ENCODE measurements around the gene CKAP2L. TPM values are rescaled to one million over a fixed set of nuclear protein-coding genes. Genes with fewer than 3 reads are reported as not detected.

The CKAP2L gene
- total and polyA plus RNA-seq, 10 of the 15 experiments (the other 5 are each of a cell fraction or from before 2014, with no cell fraction given), result 10.5 to 37.4 (median 20.2) TPM

GRCh38 chr2:112784199-112785189 is 20.1 kb upstream of the CKAP2L start, which contains the start of gene IL1A (continued):
- TF ChIP-seq POLR2AphosphoS5 (IDR thresholded peaks at IDR 0.05; ENCODE audit: low read length) (peak; percentile 66), TAF1 (IDR thresholded peaks at IDR 0.05; ENCODE audit: borderline replicate concordance, low read depth, low read length) (0 out of 2 replicates have a peak, but pooled peaks have one; percentile 43), BCL11A (IDR thresholded peaks at IDR 0.05; ENCODE audit: low read depth, low read length) (no peak)

GRCh38 chr2:112783187-112783714 is 18.8 kb upstream of the CKAP2L start:
- intact Hi-C loops (cut with micrococcal nuclease; ENCODE audit: unreplicated experiment), result loop anchor here (2.0 kb wide), 2 partner anchors 22 to 32 kb away; no protein-coding TSS in a partner anchor
- H3K9ac ChIP-seq (ENCODE audit: control insufficient read depth, insufficient read depth, low read length), result no peak overlapping the region
- no peak for FAIRE-seq
- TF ChIP-seq SMARCA5 (IDR thresholded peaks at IDR 0.05) (no peak), STAT3 (IDR thresholded peaks at IDR 0.05; ENCODE audit: low read depth, low read length) (no peak), YY1 (IDR thresholded peaks at IDR 0.05; ENCODE audit: low read depth, low read length) (peak; percentile 55), ZNF592 (IDR thresholded peaks at IDR 0.05) (peak; percentile 96), HDGF (IDR thresholded peaks at IDR 0.05) (no peak), FOXK2 (IDR thresholded peaks at IDR 0.05) (no peak), NRF1 (conservative IDR thresholded peaks at IDR 0.05; ENCODE audit: low read depth, low read length) (no peak), RCOR1 (conservative IDR thresholded peaks at IDR 0.05; ENCODE audit: low read depth, low read length) (no peak), SREBF2 (IDR thresholded peaks at IDR 0.05; ENCODE audit: low read length) (no peak)
- TF ChIP-seq, protein P1, sequence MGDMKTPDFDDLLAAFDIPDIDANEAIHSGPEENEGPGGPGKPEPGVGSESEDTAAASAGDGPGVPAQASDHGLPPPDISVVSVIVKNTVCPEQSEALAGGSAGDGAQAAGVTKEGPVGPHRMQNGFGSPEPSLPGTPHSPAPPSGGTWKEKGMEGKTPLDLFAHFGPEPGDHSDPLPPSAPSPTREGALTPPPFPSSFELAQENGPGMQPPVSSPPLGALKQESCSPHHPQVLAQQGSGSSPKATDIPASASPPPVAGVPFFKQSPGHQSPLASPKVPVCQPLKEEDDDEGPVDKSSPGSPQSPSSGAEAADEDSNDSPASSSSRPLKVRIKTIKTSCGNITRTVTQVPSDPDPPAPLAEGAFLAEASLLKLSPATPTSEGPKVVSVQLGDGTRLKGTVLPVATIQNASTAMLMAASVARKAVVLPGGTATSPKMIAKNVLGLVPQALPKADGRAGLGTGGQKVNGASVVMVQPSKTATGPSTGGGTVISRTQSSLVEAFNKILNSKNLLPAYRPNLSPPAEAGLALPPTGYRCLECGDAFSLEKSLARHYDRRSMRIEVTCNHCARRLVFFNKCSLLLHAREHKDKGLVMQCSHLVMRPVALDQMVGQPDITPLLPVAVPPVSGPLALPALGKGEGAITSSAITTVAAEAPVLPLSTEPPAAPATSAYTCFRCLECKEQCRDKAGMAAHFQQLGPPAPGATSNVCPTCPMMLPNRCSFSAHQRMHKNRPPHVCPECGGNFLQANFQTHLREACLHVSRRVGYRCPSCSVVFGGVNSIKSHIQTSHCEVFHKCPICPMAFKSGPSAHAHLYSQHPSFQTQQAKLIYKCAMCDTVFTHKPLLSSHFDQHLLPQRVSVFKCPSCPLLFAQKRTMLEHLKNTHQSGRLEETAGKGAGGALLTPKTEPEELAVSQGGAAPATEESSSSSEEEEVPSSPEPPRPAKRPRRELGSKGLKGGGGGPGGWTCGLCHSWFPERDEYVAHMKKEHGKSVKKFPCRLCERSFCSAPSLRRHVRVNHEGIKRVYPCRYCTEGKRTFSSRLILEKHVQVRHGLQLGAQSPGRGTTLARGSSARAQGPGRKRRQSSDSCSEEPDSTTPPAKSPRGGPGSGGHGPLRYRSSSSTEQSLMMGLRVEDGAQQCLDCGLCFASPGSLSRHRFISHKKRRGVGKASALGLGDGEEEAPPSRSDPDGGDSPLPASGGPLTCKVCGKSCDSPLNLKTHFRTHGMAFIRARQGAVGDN (IDR thresholded peaks at IDR 0.05), result 0 out of 2 replicates have a peak, but pooled peaks have one; percentile 37

More at GRCh38 chr2:112783187-112783714, 18.8 kb upstream of the CKAP2L start:
- ChIA-PET CTCF (interaction anchor here (1.0 to 4.8 kb wide), 11 partner anchors 10 to 158 kb away, joined by 3 to 17 read pairs (median 5); no protein-coding TSS in a partner anchor), RAD21 (ENCODE audit: unreplicated experiment) (interaction anchor here (0.6 to 5.0 kb wide), 12 partner anchors 10 to 158 kb away, joined by 3 to 36 read pairs (median 5); no protein-coding TSS in a partner anchor), POLR2A (interaction anchor here (0.9 to 2.3 kb wide), 6 partner anchors 13 to 34 kb away, joined by 3 to 9 read pairs (median 4); no protein-coding TSS in a partner anchor), SMC1A (ENCODE audit: uncharacterized antibody, unreplicated experiment) (interaction anchor here (0.7 to 6.3 kb wide), 20 partner anchors 11 to 159 kb away, joined by 3 to 57 read pairs (median 7); partner anchors contain the start of gene IL1B)
- Histone ChIP-seq H3K4me1 (ENCODE audit: control insufficient read depth, insufficient read depth, low read length) (peaks cover 23% of the 10 kb centered on the region), H3K36me3 (ENCODE audit: control insufficient read depth in 2 of 2, insufficient read depth in 2 of 2, low read length in 1 of 2) (no peaks in the 10 kb centered on the region), H4K20me1 (ENCODE audit: control insufficient read depth, insufficient read depth) (no peaks in the 10 kb centered on the region), H3K4me3 (no peak overlapping the region), H2AFZ (ENCODE audit: control insufficient read depth, low read depth, low read length) (peak overlapping the region; percentile 32; the same call in 1 of the 2 replicates), H3K4me2 (ENCODE audit: control insufficient read depth, insufficient read depth) (0 out of 2 replicates have a peak overlapping the region, but pooled peaks have one; percentile 33), H3K79me2 (ENCODE audit: control insufficient read depth, insufficient read depth, low read length) (no peaks in the 10 kb centered on the region), H3K27ac (ENCODE audit: control insufficient read depth, insufficient read depth) (peak overlapping the region; percentile 62), H3K9me3 (replicated peaks; ENCODE audit: control insufficient read depth, insufficient read depth, low read length) (no peaks in the 10 kb centered on the region), H3K27me3 (replicated peaks in 1 of 2; ENCODE audit: control insufficient read depth in 2 of 2, insufficient read depth in 2 of 2, low read length in 1 of 2) (no peaks in the 10 kb centered on the region)
- WGBS (ENCODE audit: insufficient coverage, insufficient replicate concordance, low lambda C conversion rate, missing lambda C conversion rate), result 31% methylated on average over 3 of the region's 3 CpGs
- no TSS peak for BruUV-seq (replicated peaks)
- in situ Hi-C loops (cut with MboI), result no loop called here
- ATAC-seq, result no peak
- no peak for DNase-seq (ENCODE audit: low read depth, low spot score)
